Dermis blood vessel endothelial cell (primary cell): ENCODE measurements around the gene FFAR2. TPM values are rescaled to one million over a fixed set of nuclear protein-coding genes. Genes with fewer than 3 reads are reported as not detected.

Source experiments
- DNase-seq: peaks from one replicate; pipeline ENCODE4 v3.0.0; 2010
- total RNA-seq: library from RNA; depleted of rRNA; stranded (reverse); fragments of >200 nt; gene quantifications from 2 replicates; pipeline ENCODE4 v1.2.3, GENCODE V29; 2014

Gene FFAR2
- total RNA-seq, 1 donor from 2014 or later, result not detected

GRCh38 chr19:35427187-35427586 lies 20.9 kb upstream of the FFAR2 start:
- DNase-seq, result no peak

GRCh38 chr19:35429698-35430408 lies 18.2 kb upstream of the FFAR2 start:
- no peak for DNase-seq

GRCh38 chr19:35430409-35431144 lies 17.5 kb upstream of the FFAR2 start:
- DNase-seq, result no peak

GRCh38 chr19:35431145-35431807 lies 16.8 kb upstream of the FFAR2 start:
- no peak for DNase-seq

GRCh38 chr19:35432911-35433310 lies 15.1 kb upstream of the FFAR2 start:
- DNase-seq, result no peak

- no peak for DNase-seq
Observed at GRCh38 chr19:35433448-35433847, 14.6 kb upstream of the FFAR2 start.

GRCh38 chr19:35435896-35436295 lies 12.2 kb upstream of the FFAR2 start:
- DNase-seq, result no peak

GRCh38 chr19:35436477-35437405 lies 11.3 kb upstream of the FFAR2 start:
- peak; percentile 39 for DNase-seq

- DNase-seq, result no peak
Observed at GRCh38 chr19:35437406-35437951, 10.6 kb upstream of the FFAR2 start.

GRCh38 chr19:35438096-35438495 lies 10.0 kb upstream of the FFAR2 start:
- DNase-seq, result no peak

GRCh38 chr19:35438527-35438926 lies 9.5 kb upstream of the FFAR2 start:
- no peak for DNase-seq

- DNase-seq, result no peak
Observed at GRCh38 chr19:35439921-35440320, 8.1 kb upstream of the FFAR2 start.

GRCh38 chr19:35442091-35442490 lies 6.0 kb upstream of the FFAR2 start:
- DNase-seq, result no peak

- DNase-seq, result no peak
Observed at GRCh38 chr19:35444735-35445134, 3.3 kb upstream of the FFAR2 start.

GRCh38 chr19:35445826-35446593 lies 2.0 kb upstream of the FFAR2 start:
- no peak for DNase-seq

- DNase-seq, result no peak
Observed at GRCh38 chr19:35449359-35450043, 1.4 kb downstream of the FFAR2 start.

- no peak for DNase-seq
Observed at GRCh38 chr19:35451338-35452096, 3.5 kb downstream of the FFAR2 start.

GRCh38 chr19:35454663-35455062 lies 6.6 kb downstream of the FFAR2 start:
- DNase-seq, result no peak

- DNase-seq, result no peak
Observed at GRCh38 chr19:35455616-35456201, 7.7 kb downstream of the FFAR2 start.

GRCh38 chr19:35457173-35457572 lies 9.1 kb downstream of the FFAR2 start:
- DNase-seq, result no peak
